NCI-H2196 (cell line): ENCODE measurements around the gene C9orf85.
"Not testable (repeated sequence)": the region's sequence is repeated elsewhere in the genome, so short reads cannot be mapped to it uniquely, and the experiment has no call there.

Experiments used
- DNase-seq: peaks from one replicate; lab custom pipeline; 2025; ENCODE audit not compliant: unreplicated experiment; lab: John Stamatoyannopoulos, UW

The C9orf85 gene

DNA sequence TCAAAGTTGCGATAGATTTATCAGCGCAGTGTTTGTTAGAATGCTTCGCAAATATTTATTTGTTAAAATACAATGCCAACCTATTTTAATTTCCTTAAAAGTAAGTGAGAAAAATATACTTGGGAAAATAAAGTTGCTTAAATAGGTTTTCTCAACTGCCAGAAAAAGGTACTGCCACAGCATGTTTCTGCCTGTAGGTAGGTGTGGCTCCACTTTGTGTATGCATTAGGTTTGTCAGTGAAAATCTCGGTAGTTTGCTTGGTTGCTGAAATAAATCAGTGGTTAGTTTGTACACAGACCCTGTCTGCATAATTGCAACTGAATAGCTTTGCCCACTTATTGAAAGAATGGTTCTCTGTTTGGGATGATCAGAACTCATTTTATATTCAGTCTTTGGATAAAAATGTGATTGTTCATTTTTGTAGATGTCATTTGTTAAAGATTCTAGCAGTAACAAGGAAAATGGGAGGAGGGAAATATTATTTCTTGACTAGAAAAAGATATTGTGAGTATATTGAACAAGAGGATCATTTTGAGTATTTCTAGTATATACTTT, 25.7 kb downstream of the C9orf85 start:
- DNase-seq, result no peak

DNA sequence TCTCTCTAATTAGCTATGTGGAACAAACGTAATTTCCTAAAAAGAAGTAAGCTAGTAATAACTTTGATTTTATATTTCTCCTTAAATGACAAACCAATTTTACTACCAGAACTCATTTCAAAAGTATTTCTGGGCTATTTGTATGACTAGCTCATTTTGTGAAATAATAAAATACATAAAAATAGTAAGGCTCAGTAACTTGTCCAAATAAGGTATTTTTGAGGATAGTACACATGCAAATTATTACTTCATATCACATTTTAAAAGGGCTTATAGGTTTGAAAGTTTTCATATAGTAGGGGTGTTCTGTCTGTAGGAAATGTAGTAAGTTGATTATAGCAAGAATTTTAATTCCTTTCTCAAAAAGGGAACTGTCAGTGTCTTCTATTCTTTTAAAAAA, 26.5 kb downstream of the C9orf85 start:
- DNase-seq, result no peak

DNA sequence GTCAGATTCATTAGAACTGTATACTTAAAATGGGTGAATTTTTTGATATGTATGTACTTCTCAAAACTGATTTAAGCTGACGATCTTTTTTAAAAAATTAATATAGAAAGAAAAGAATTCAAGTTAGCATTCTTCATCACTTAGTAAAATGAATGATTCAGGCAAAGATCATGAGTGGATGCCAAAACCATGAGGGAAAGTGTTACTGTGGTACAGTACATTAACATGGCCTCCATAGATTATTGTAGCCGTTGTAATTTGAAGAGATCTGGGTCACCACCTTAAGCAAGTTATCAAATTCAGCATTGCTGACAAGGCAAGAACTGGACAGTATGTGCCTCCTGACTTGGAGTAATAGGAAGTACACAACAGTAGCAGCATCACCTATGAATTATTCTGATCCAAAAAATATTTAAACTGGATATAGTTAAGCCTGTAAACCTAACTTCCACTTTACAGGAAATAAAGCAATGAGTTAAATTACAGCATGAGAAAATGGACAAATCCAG, 29.7 kb downstream of the C9orf85 start:
- DNase-seq, result no peak

DNA sequence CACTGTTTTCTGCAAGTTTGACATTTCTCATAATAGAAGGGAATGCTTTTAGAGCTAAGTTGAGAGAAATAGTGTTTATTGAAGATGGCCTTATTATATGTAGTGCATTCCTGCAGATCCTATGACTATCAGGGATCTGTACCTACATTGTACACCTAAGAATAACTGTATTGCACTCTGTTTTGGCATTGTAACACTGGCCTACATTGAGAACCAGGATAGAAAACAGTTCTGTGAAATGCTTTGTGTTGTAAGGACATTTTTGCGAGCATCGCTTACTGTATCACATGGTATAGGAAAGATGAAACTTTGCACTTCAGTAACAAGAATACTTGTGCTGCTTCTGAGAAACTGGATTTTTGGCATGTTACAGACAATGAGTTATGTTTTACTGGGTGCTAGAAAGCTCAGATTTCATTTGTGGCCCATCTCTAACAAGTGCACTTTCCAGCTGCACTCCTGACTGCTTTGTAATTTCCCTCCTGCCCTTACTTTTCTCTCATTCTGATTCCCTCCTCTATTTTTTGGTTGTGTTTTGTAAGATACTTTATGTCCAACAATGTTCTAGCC, 30.6 kb downstream of the C9orf85 start:
- DNase-seq, result no peak

DNA sequence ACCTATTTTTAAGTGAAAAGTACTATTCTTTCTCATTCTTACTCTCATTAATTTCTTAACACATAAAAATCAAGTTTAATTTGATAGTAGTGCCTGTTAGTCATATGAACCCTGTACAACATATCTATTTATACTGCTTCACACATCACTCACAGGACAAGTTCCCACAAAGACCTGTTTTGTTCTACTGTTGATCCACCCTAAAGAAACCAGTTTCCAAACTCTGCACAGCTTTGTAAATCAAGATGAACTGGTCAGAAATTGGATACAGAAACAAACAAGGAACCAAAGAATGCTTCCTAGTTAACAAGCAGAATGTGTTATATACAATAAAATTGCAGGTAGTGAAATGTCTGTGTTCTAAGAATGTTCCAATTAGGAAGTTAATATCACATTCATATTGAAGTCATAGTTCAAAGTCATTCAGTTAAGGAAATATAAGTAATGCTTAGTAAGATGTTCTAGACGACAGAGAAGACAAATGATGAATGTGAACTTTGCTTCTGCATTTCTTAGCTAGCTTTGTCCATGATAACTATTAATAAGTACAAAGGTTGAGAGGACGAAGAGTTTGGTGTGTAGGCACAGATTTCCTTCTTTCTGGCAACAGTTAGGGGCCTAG, 33.4 kb downstream of the C9orf85 start:
- DNase-seq, result no peak

DNA sequence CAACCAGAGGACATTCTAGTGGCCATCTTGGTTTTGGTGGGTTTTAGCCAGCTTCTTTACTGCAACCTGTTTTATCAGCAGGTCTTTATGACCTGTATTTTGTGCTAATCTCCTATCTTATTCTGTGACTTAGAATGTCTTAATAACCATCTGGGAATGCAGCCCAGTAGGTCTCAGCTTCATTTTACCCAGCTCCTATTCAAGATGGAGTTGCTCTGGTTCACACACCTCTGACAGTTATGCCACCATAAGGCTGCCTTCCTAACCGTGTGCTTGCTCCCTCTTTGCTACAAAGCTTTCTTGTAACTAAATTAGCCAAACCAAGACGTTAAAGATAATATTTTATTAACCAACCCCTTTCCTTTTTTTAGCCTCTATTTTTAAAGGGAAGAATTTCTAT, 43.2 kb downstream of the C9orf85 start:
- DNase-seq, result not testable (repeated sequence)

DNA sequence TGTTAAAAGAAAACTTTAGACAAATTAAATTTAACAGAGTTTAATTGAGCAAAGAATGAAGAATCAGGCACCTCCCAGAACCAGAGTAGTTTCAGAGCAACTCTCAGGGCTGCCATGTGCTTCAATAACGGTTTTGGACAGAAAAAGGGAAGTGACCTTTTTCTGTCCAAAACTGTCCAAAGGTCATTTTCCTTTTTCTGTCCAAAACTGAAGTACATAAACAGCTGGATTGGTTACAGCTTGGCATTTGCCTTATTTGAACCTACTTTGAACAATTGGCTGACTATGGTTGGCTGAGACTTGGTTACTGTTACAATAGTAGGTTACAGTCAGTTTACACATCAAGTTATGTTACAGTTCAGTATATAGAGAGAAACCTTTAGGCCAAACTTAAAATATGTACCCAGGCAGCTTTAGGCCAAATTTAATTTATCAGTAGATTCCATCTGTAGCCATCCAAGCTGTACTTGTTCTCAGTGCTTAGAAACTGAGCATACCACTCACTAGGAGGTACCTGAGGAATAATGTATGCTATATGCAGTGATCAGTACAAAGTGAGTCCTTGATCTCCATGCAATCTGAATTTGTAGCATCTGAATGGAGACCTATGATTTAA, 44.0 kb downstream of the C9orf85 start:
- no peak for DNase-seq

DNA sequence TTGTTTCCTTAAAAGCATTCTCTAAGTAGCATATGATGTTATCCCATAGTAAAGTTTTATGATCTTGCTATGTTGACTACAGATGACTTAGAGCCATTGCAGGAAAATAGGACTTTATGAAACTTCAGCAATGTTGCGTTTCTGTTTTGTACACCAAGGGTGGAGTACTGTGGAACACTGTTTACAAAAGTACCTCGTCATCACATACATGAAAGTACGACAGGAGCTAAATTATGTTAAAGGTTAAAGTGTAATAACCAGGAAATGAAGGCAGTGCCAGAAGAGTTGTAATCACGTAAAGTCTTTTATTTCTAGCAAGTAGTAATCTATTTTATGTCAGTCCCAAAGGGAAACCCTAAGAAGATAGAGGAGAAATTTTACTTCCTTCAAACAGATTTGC, 50.9 kb downstream of the C9orf85 start:
- DNase-seq, result no peak

DNA sequence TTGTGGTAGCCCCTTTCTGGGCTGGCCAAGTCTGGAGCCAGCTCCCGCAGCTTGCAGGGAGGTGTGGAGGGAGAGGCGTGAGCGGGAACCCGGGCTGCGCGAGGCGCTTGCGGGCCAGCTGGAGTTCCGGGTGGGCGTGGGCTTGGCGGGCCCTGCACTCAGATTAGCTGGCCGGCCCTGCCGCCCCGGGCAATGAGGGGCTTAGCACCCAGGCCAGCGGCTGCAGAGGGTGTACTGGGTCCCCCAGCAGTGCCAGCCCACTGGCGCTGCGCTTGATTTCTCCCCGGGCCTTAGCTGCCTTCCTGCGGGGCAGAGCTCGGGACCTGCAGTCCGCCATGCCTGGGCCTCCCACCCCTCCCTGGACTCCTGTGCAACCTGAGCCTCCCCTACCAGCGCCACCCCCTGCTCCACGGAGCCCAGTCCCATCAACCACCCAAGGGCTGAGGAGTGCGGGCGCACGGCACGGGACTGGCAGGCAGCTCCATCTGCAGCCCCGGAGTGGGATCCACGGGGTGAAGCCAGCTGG, 52.1 kb downstream of the C9orf85 start:
- DNase-seq, result not testable (repeated sequence)

DNA sequence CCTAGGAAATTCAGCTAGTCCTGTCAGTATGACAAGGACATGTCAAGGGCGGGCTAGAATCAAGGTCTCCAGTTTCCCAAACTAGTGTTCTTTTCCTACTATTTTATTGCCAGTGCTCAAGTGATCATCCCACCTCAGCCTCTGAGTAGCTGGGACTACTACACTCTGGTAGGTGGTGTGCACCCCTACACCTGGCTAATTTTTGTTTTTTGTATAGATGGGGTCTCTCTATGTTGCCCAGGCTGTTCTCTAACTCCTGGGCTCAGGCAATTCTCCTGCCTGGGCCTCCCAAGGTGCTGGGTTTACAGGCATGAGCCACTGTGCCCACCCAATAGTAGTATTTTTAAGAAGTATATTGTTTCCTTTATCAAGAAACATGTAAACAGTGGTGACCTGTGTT, 54.0 kb downstream of the C9orf85 start:
- no peak for DNase-seq

DNA sequence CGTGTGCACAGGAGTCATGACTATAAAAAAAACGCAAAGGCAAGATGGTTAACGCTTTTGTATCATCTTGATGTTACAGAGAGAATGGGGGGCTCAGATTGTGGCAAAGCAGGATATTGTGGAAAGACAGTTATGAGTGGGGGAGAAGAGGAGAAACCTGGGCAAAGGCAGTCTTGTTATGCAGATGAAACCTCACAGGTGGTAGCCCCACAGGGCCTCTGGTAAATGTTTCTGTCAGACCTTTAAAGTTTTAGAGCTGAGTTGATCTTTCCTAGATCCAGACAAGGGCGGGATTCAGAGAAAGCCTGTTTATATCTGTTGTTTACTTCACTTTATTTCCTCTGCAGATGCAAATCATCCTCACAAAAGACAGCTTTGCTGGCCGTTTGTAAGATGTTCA, 55.2 kb downstream of the C9orf85 start:
- DNase-seq, result no peak

DNA sequence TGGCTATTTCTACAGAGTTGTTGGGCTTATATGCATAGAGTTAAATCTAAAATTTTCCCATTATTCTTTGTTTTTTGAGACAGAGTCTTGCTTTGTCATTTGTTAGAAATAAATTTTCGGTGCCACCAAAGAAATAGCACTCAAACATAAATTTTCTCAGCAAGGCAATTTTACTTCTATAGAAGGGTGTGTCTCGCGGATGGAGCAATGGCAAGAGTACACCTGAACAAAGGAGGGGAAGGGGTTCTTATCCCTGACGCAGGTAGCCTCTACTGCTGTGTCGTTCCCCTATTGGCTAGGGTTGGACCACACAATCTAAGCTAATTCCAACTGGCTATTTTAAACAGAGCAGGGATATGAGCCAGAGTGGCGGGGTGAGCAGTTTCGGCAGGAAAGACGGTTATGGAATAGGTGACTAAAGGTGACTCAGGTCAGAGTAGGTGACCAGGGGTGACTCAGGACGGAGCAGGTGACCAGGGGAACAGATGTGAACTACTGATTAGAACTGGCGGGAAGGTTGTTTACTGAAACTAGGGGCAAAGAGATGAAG, 57.2 kb downstream of the C9orf85 start:
- DNase-seq, result no peak

DNA sequence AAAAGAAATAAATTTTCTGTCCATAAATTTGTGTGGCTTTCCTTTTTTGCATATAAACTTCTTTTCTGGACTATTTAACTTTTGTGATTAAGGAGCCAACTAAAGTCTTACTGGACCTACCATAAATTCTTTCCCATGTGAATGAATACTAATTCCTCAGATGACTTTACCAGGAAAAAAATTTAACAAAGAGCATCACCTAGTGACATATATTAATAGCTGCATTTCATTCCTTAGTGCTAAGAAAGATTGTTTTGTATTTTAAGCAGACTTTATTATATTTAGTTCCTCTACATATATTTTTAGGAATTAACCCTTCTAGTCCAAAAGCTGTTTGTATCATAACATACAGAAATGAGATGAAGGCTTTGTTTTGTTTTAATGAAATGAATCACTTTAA, 64.4 kb downstream of the C9orf85 start:
- DNase-seq, result no peak

DNA sequence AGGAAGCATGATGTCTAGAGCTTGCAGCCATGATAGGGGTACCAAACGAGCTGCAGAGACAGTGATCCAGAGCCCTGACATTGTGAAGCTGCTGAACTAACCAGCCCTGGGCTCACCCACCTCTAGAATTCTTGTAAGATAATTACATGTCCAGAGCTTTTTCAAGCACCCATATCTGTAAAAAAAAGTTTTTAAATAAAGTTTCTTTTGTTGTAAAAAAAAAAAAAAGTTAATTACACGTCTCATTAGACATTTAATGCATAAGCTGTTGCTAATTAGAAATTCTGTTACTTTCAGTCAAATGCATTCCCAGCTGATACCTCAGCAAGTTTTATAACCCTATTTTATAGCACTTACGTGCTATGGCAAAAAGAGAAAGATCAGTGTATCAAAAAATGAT, 65.6 kb downstream of the C9orf85 start:
- DNase-seq, result no peak

DNA sequence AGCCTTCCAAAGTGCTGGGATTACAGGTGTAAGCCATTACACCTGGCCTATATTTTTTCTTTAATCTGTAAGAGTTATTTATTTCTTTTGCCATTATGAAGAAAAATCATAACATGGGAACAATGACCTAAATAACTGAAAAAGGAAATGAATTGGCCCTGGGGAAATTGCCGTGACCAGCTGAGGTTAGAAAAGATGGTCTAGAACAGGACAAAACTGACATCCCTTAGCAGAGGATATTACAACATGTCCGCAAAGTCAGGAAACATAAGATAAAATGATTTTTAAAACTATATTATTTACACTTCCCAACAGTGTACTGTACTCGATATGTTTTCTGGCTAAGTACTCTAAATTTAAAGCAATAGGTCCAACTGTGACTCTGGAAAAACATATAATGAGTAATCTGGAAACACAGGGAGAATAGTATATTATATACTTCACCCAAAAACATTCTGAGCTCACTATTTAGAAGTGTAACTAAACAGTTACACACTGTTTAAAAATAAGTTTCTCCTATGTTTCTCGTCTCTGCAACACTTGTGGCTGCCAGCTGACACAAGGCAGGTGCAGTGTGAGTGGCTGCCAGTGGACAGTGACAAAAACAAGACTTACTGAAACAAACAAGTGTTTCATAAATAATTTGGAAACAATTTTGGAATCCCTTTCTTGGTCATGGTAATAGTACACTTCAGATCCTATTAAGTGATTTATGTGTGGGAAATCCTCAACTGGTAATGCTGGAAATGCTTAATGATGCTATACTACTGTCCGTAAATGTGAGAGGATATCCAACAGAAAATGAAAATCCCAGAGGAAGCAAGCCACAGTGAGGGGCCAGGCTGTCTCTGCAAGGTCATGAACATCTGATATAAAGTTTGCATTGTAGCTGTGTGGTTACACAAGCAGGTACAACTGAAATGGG, 69.1 kb downstream of the C9orf85 start:
- DNase-seq, result no peak

DNA sequence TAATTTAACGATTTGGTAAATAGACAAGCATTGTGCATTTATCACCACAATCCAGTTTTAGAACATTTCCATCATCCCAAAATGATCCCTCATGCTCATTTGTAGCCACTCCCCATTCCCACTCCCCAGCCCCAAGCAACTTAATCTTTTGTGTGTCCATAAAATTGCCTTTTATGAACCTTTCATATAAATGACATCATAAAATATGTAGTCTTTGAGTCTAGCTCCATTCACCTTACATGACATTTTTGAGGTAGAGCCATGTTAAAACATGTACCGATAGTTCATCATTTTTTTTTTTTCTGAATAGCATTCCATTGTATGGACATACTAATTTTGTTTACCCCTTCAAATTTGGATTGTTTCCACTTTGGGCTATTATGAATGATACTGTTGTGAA, 70.5 kb downstream of the C9orf85 start:
- no peak for DNase-seq

DNA sequence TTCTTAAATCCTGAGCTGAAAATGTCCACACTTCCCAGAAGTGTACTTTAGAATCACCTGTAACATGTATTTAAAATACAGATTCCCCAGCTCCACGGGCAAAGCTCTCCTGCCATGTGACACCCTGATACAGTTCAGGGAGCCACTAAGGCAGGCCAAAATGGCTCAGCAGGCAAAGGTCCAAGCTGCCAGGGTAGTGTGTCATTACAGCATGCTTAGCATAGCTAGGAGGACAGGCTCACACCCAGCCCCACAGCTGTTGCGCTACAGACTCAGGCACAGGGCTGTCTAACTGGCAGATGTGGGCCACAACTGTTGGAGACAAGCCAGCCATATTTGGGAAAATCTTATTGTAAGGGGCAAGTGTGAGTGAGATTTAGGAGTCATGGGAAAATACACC, 73.0 kb downstream of the C9orf85 start:
- no peak for DNase-seq

DNA sequence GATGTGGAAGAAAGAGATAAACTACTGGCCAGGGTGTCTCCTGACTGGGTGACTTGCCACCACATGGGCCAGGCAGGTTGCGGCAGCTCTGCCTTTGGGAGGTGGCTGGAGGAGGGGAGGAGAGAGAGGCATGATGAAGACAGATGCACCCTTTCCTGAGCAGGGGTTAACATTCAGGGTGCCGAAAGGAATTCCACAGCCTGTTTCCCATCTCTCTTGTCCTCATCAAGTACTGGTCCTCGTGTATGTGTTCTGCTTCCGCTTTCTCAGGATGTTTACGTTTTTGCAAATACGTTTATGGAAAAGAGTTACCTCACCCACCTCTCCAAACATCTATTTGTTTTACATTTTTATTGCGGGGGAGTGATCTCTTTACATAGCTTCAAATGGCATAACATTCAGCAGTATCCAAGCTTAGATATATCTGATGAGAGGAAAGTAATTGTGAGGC, 73.4 kb downstream of the C9orf85 start:
- DNase-seq, result no peak

DNA sequence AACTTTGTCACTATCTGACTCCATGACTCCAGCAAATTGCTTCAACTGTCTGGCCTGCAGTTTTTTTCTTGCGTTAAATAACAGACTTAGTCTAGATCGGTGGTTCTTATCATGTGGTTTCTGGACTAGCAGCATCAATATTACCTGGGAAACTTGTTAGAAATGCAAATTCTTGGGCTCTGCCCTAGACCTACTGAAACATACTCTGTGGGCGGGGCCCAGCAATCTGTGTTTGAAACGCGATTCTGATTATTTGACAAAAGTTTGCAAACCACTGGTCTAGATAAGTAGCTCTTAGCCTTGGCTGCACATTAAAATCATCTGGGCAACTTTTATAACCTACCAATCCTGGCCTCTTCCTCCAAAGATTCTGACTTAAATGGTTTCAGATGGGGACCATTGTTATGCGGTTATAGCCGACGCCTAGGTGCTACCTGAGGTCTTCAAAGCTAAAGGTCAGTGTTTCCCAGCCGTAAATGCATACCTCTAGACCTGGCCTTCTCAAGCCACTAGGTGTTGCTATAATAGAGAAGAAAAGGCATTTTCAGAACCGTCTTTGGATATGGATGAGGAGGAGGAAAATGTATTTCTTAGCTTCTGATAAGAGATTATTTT, 74.0 kb downstream of the C9orf85 start:
- no peak for DNase-seq

DNA sequence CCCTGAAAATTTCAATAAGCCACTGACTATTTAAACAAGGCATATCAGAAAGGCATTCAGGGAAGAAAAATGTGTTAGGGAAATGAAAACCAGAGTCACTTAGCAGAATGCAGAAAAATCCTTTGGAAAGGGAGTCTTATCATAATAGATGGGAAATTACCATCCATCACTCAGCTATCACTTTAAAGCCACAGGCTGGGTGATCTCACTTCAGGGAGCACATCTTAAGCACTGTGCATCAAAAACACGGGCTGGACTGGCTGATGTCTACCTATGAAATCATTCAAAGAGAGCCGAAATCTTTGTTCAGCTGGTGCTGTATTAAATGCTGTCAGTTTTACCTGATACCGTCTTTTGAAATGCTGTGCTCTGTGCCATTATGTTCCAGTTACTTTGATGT, 75.5 kb downstream of the C9orf85 start:
- no peak for DNase-seq
